OCI-LY1 (cell line): Measurements from ENCODE around the gene SLC17A1.

Experiments
- CTCF ChIP-seq: fragments of 200-600 bp; sonication (generic), shearing (Covaris generic); IDR thresholded peaks from 2 replicates; pipeline ENCODE4 v1.5.1; 2017; ENCODE audit warnings: mild to moderate bottlenecking, antibody characterized with exemption, low read length, moderate library complexity, mixed read lengths
- EZH2 ChIP-seq: fragments of 200-600 bp; sonication (generic), shearing (Covaris generic); IDR thresholded peaks from 2 replicates; pipeline ENCODE4 v1.8.0; 2017; ENCODE audit warnings: borderline replicate concordance, mixed run types, mild to moderate bottlenecking, antibody characterized with exemption, low read length, moderate library complexity, mixed read lengths

DNA sequence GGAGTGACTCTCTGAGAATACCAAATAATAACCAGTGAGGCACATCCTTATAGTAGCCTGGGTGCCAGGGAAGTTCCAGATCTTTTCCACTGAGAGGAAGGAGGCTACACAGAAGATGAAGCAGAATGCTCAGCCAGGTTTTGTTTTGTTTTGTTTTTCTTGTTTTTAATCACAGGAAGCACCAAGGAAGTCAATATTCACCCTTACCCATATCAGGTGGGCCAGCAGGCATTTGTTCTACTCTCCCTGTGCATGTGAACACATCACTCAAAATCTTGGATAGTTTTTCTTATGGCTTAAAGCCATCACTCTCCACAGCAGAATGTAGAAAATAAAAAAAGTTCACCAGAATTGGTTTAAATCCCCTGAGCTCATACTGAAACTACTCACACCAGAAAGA, 10.5 kb downstream of the SLC17A1 start:
- TF ChIP-seq CTCF, result no peak
- no peak for TF ChIP-seq EZH2
